G401.6 (cell line): ENCODE data around the gene ASPA.

ENCODE experiments used
- FAIRE-seq: peaks from 2 replicates; lab custom pipeline; 2012; peaks lifted over from hg19 to GRCh38; lab: Jason Lieb, UNC

ASPA gene

GRCh38 chr17:3534881-3535252, 59.1 kb downstream of the ASPA start:
- no peak for FAIRE-seq

DNA sequence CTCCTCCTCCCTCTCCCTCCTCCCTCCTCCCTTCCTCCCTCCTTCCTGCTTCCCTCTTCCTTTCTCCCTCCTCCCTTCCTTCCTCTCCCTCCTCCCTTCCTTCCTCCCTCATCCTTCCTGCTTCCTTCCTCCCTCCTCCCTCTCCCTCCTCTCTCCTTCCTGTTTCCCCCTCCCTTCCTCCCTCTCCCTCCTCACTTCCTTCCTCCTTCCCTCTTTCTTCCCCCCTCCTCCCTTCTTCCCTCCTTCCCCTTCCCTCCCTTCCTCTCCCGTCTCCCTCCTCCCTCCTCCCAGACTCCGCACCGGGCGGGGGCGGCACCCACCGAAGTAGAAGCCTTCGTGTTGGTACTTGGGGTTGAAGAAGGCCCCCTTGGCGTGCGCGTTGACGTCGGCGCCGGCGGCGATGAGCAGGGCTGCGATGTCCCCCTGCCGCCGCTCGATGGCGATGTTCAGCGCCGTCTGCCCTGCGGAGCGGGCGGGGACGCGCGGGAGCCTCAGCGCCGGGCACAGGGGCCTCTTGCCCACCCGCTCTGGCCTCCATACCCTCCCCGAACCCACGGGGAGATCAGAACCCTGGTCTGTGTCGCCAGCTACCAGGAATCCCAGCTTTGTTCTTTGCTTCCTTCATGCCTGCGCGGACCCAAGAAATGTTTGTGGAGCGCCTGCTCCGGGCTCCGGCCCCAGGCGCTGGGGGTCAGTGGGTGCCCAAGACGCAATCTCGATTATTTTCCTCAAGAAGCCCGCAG, 59.6 kb downstream of the ASPA start:
- no peak for FAIRE-seq

GRCh38 chr17:3536716-3537115, 60.9 kb downstream of the ASPA start:
- FAIRE-seq = no peak

- FAIRE-seq = no peak
Measured at GRCh38 chr17:3539881-3540540, 64.2 kb downstream of the ASPA start.

GRCh38 chr17:3542410-3543088, 66.8 kb downstream of the ASPA start:
- no peak for FAIRE-seq

DNA sequence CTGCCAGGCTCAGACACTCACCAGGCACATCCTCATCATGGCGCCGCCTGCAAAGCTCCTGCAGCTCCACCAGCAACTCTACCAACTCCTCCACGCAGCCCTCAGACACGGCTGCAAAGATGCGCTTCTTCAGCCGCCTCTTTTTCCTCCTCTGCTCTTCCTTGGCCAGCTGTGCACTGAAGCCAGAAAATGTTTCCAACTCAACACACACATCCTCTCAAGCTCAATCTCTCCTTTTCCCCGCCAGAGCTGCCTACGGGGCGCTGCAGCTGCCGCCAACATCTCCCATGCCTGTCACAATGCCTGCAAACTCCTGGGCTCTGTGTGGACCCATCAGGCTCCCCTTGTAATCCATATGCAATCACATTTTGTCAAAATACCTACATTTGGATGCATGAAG, 67.7 kb downstream of the ASPA start:
- FAIRE-seq = no peak

DNA sequence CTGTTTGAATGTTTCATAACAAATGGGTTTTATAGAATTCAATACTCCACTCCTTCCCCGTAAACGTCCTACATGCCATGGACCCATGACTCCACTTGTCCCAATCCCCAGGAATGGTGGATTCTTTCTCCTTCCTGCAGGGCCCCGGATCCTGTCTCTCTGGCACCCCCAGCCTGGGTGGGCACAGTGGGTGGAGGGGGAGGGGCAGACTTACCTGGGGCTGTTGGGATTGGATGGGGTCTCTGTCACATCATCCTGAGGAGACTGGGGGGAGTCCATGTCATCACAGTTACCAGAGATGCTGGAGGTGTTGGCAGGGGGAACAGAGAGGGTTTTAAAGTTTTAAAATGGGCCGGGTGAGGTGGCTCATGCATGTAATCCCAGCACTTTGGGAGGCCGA, 68.6 kb downstream of the ASPA start:
- FAIRE-seq = no peak

GRCh38 chr17:3545151-3545550, 69.4 kb downstream of the ASPA start:
- no peak for FAIRE-seq

DNA sequence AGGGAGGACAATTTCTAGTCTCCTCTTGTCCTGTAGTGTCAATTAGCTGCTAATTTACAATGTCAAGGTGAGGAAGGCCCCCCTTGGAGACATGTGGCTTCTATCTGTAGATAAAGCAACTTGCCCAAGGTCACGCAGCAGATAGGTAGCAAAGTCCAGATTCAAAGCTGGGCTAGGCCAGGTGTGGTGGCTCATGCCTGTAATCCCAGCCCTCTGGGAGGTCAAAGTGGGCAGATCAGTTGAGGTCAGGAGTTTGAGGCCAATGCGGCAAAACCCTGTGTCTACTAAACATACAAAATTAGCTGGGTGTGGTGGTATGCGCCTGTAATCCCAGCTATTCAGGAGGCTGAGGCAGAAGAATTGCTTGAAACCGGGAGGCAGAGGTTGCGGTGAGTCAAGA, 70.7 kb downstream of the ASPA start:
- no peak for FAIRE-seq

GRCh38 chr17:3546997-3547396, 71.2 kb downstream of the ASPA start:
- FAIRE-seq = no peak

- FAIRE-seq = no peak
Measured at GRCh38 chr17:3547628-3548027, 71.8 kb downstream of the ASPA start.

DNA sequence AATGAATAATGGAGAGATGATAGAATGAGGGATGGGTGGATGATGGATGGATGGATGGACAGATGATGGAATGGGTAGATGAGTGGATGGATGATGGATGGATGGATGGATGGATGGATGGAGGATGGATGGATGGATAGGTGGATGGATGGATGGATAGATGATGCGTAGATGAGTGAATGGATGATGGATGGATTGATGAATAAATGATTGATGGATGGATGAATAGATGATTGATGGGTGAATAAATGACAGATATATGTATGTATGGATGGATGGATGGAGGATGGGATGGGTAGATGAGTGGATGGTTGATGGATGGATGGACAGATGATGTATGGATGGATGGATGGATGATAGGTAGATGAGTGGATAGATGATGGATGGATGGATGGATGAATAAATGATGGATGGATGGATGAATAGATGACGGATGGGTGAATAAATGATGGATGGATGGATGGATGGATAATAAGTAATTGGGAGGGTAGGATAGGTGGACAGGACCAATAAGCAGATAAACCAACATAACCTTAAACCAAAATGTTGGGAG, 73.9 kb downstream of the ASPA start:
- FAIRE-seq = no peak

GRCh38 chr17:3551189-3551588, 75.4 kb downstream of the ASPA start:
- no peak for FAIRE-seq

GRCh38 chr17:3552916-3553315, 77.1 kb downstream of the ASPA start:
- no peak for FAIRE-seq
